Panc1 (cell line): ENCODE data around the gene MAP1LC3C. TPM values are rescaled to one million over a fixed set of nuclear protein-coding genes. Genes with fewer than 3 reads are reported as not detected.

Source experiments
- ATAC-seq: fragments of 200-7000 bp; cut with Tn5 transposase; 2 replicates; pipeline ENCODE4 v1.9.1; 2020; ENCODE audit warnings: mild to moderate bottlenecking, moderate library complexity
- BruUV-seq: library from RNA; stranded (reverse); fragments of 400-500 nt; replicated peaks from 2 replicates; lab custom pipeline; 2021; lab: Mats Ljungman, UMichigan
- CTCF ChIA-PET: fragments of 300-600 bp; sonication (Branson Sonifier 250); formaldehyde crosslinking; loops from one replicate; lab custom pipeline; 2022; ENCODE audit warnings: antibody characterized with exemption; lab: Charles Lee
- POLR2A ChIA-PET: fragments of 300-600 bp; sonication (Branson Sonifier 250); formaldehyde crosslinking; loops from one replicate; lab custom pipeline; 2022; ENCODE audit warnings: antibody characterized with exemption; lab: Charles Lee
- DNase-seq: peaks from one replicate; pipeline ENCODE4 v3.0.0-alpha.2; 2010; ENCODE audit warnings: low read depth, low spot score
- H3K27ac ChIP-seq: 2 replicates; pipeline ENCODE4 v1.5.1; 2011; ENCODE audit warnings: mild to moderate bottlenecking, low read length, inconsistent platforms
- H3K27me3 ChIP-seq: fragments of 200-500 bp; sonication (Bioruptor generic); 2 replicates; pipeline ENCODE4 v1.6.0; 2014; ENCODE audit warnings: low read length, inconsistent platforms; ENCODE audit not compliant: control insufficient read depth, insufficient read depth
- H3K36me3 ChIP-seq: fragments of 200-500 bp; sonication (Bioruptor generic); 2 replicates; pipeline ENCODE4 v1.5.1; 2014; ENCODE audit warnings: inconsistent platforms, mild to moderate bottlenecking, low read length, moderate library complexity; ENCODE audit not compliant: control insufficient read depth, insufficient read depth
- H3K4me1 ChIP-seq: 2 replicates; pipeline ENCODE4 v1.5.1; 2011; ENCODE audit warnings: inconsistent platforms, mild to moderate bottlenecking, low read length, moderate library complexity; ENCODE audit not compliant: control insufficient read depth, insufficient read depth
- H3K4me3 ChIP-seq, 2 experiments: 2 replicates each; pipeline ENCODE4 v1.5.1; 2011 to 2012; ENCODE audit warnings: low read depth in 2 of 2, low read length in 2 of 2, mild to moderate bottlenecking in 2 of 2, inconsistent platforms in 1 of 2, moderate library complexity in 1 of 2
- H3K9me3 ChIP-seq: fragments of 200-500 bp; sonication (Bioruptor generic); 2 replicates; pipeline ENCODE4 v1.5.1; 2014; ENCODE audit warnings: low read depth, mild to moderate bottlenecking, inconsistent platforms, low read length, moderate library complexity; ENCODE audit not compliant: control insufficient read depth, insufficient read depth
- CTCF ChIP-seq: fragments of 450-650 bp; IDR thresholded peaks from 2 replicates; pipeline ENCODE4 v1.5.1; 2017; ENCODE audit warnings: mild to moderate bottlenecking
- POLR2AphosphoS5 ChIP-seq: IDR thresholded peaks from 2 replicates; pipeline ENCODE4 v1.6.1; 2012; ENCODE audit warnings: mild to moderate bottlenecking, low read depth, low read length, moderate library complexity
- REST ChIP-seq, 2 experiments: IDR thresholded peaks; 2 replicates each; pipeline ENCODE4 v1.6.1; 2011 to 2012; ENCODE audit warnings: low read depth in 2 of 2, control low read depth in 1 of 2, low read length in 1 of 2, mild to moderate bottlenecking in 1 of 2, moderate library complexity in 1 of 2; ENCODE audit not compliant: insufficient read depth in 1 of 2
- SIN3A ChIP-seq: IDR thresholded peaks from 2 replicates; pipeline ENCODE4 v1.6.1; 2012; ENCODE audit warnings: low read depth, mild to moderate bottlenecking, low read length, moderate library complexity, borderline replicate concordance; ENCODE audit not compliant: insufficient read depth
- TCF7L2 ChIP-seq: IDR thresholded peaks from 2 replicates; pipeline ENCODE4 v1.6.1; 2011; ENCODE audit warnings: mild to moderate bottlenecking, low read depth, low read length, inconsistent platforms
- in situ Hi-C: cut with HindIII; loops from 2 replicates; pipeline ENCODE4 v1.10.0; 2016; ENCODE audit warnings: low sequenced_read_pairs, low pct_unique_long_range_greater_than_20kb
- intact Hi-C: fragments of 100-400 bp; cut with micrococcal nuclease; formaldehyde crosslinking; loops from one replicate; pipeline ENCODE4 v1.10.0; 2022; ENCODE audit not compliant: unreplicated experiment
- total RNA-seq: library from RNA; stranded (reverse); gene quantifications from one replicate; pipeline ENCODE4 v1.2.1, GENCODE V29; 2021; ENCODE audit not compliant: unreplicated experiment

MAP1LC3C gene
- total RNA-seq, 1 experiment from 2014 or later: 0.21 TPM

- Histone ChIP-seq H3K27me3 (no peaks in the 10 kb centered on the region), H3K36me3 (no peaks in the 10 kb centered on the region), H3K4me1 (no peaks in the 10 kb centered on the region), H3K27ac (no peak overlapping the region), H3K4me3 (no peak overlapping the region), H3K9me3 (no peaks in the 10 kb centered on the region)
- POLR2A ChIA-PET: no interaction called here
- ATAC-seq (no peak), DNase-seq (no peak)
- in situ Hi-C loops: no loop called here
- CTCF ChIA-PET: no interaction called here
- no TSS peak for BruUV-seq
- TF ChIP-seq SIN3A: no peak
- no peak for TF ChIP-seq POLR2AphosphoS5
- TF ChIP-seq REST (IDR thresholded peaks at IDR 0.05; ENCODE audit: insufficient read depth in 1 of 2, low read depth in 2 of 2, low read length in 1 of 2): no peak
- TF ChIP-seq TCF7L2: no peak
- TF ChIP-seq CTCF: no peak
- intact Hi-C loops: no loop called here
These were observed 7.1 kb upstream of the MAP1LC3C start for GRCh38 chr1:242005866-242006535.

GRCh38 chr1:242004751-242005495 lies 6.0 kb upstream of the MAP1LC3C start:
- no peaks in the 10 kb centered on the region for H3K4me1 ChIP-seq
- no peaks in the 10 kb centered on the region for H3K27me3 ChIP-seq
- CTCF ChIA-PET: no interaction called here
- in situ Hi-C loops: no loop called here
- no peaks in the 10 kb centered on the region for H3K9me3 ChIP-seq
- POLR2A ChIA-PET: no interaction called here
- no peak overlapping the region for H3K4me3 ChIP-seq
- TF ChIP-seq REST (IDR thresholded peaks at IDR 0.05; ENCODE audit: insufficient read depth in 1 of 2, low read depth in 2 of 2, low read length in 1 of 2) (no peak), POLR2AphosphoS5 (no peak), TCF7L2 (no peak), SIN3A (no peak), CTCF (no peak)
- no peak for DNase-seq
- BruUV-seq: no TSS peak
- intact Hi-C loops: no loop called here
- ATAC-seq: no peak
- no peak overlapping the region for H3K27ac ChIP-seq
- no peaks in the 10 kb centered on the region for H3K36me3 ChIP-seq
